H1 (cell line): Measurements from ENCODE around the gene RCAN3. TPM values are rescaled to one million over a fixed set of nuclear protein-coding genes. Genes with fewer than 3 reads are reported as not detected.

Source experiments
- BACH1 ChIP-seq: IDR thresholded peaks from 2 replicates; pipeline ENCODE4 v1.6.1; 2012; ENCODE audit warnings: low read length, improper control_type of control experiment
- BCL11A ChIP-seq, 2 experiments: IDR thresholded peaks; one replicate each; pipeline ENCODE4 v1.6.1; 2011; ENCODE audit warnings: low read depth in 2 of 2, low read length in 2 of 2, mild to moderate bottlenecking in 2 of 2
- CTBP2 ChIP-seq: IDR thresholded peaks from 2 replicates; pipeline ENCODE4 v1.7.0; 2011; ENCODE audit warnings: borderline replicate concordance, mild to moderate bottlenecking, moderate library complexity, mixed read lengths, low read length; ENCODE audit not compliant: insufficient read depth, insufficient read length
- EGR1 ChIP-seq: IDR thresholded peaks from 2 replicates; pipeline ENCODE4 v1.6.1; 2011; ENCODE audit warnings: low read depth, low read length, borderline replicate concordance
- KDM1A ChIP-seq: fragments of 200-600, 300-600 bp; sonication (generic); IDR thresholded peaks from 2 replicates; pipeline ENCODE4 v1.7.1; 2016; ENCODE audit warnings: mild to moderate bottlenecking, low read length, borderline replicate concordance
- POLR2A ChIP-seq, 2 experiments: IDR thresholded peaks; 1 replicate in 1 of 2; 2 replicates in 1 of 2; pipeline ENCODE4 v1.6.1; 2011; ENCODE audit warnings: low read depth in 2 of 2, low read length in 2 of 2, mild to moderate bottlenecking in 2 of 2; ENCODE audit errors: control extremely low read depth in 1 of 2
- RBBP5 ChIP-seq: IDR thresholded peaks from 2 replicates; pipeline ENCODE4 v1.7.1; 2012; ENCODE audit warnings: low read depth, mild to moderate bottlenecking, inconsistent platforms, low read length, moderate library complexity, borderline replicate concordance
- RNF2 ChIP-seq: fragments of 200-900, 300-1000 bp; sonication (generic); IDR thresholded peaks from 2 replicates; pipeline ENCODE4 v1.7.1; 2016; ENCODE audit warnings: borderline replicate concordance, low read depth, mild to moderate bottlenecking, antibody characterized with exemption, low read length; ENCODE audit not compliant: poor library complexity, severe bottlenecking; ENCODE audit errors: missing control alignments
- polyA plus RNA-seq, 7 experiments: library from polyadenylated mRNA; depleted of rRNA in 3 of 7; stranded (reverse) in 5 of 7; unstranded in 2 of 7; fragments of >200 nt in 5 of 7; fragments of 200-250 nt in 2 of 7; gene quantifications; 1 replicate in 5 of 7; 2 replicates in 1 of 7; 4 replicates in 1 of 7; pipeline versions ENCODE4 v1.2.1 to v1.2.3, GENCODE V29; 2011 to 2013; ENCODE audit warnings: missing spikeins in 2 of 7, mixed read lengths in 2 of 7
- total RNA-seq: library from RNA; stranded (reverse); fragmentation: NEBNext Ultra II Directional; extraction: Animal tissue kit (Norgen Biotek cat#: 25700); gene quantifications from 2 replicates; pipeline ENCODE4 v1.2.1, GENCODE V29; 2021
- TF ChIP-seq, protein P1 (sequence below), 3 experiments: IDR thresholded peaks; 1 replicate in 2 of 3; 2 replicates in 1 of 3; pipeline versions ENCODE4 v1.5.1 to v1.6.1; 2011; ENCODE audit warnings: low read length in 3 of 3, mild to moderate bottlenecking in 3 of 3, inconsistent platforms in 2 of 3, low read depth in 1 of 3, moderate library complexity in 1 of 3; ENCODE audit not compliant: insufficient read depth in 1 of 3; ENCODE audit errors: control extremely low read depth in 1 of 3

The RCAN3 gene
- total and polyA plus RNA-seq, 2 of the 8 experiments (the other 6 are each of a cell fraction or from before 2014, with no cell fraction given), result 5.6 to 16.6 TPM

DNA sequence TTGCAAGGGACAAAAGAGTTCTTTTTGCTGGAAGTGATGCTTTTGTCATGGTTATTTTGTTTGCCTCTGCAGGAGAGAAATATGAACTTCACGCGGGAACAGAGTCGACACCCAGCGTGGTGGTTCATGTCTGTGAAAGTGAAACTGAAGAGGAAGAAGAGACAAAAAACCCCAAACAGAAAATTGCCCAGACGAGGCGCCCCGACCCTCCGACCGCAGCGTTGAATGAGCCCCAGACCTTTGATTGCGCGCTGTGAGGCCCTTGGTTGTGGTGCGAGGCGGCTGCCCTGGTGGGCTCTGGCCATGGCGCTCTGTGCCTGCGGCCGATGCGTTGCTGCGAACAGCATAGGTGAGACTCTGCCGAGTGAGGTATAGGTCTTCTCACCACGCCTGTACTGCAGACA lies 32.4 kb downstream of the RCAN3 start (continued):
- TF ChIP-seq RBBP5, result no peak
- TF ChIP-seq BACH1, result no peak
- no peak for TF ChIP-seq CTBP2
- TF ChIP-seq, protein P1, sequence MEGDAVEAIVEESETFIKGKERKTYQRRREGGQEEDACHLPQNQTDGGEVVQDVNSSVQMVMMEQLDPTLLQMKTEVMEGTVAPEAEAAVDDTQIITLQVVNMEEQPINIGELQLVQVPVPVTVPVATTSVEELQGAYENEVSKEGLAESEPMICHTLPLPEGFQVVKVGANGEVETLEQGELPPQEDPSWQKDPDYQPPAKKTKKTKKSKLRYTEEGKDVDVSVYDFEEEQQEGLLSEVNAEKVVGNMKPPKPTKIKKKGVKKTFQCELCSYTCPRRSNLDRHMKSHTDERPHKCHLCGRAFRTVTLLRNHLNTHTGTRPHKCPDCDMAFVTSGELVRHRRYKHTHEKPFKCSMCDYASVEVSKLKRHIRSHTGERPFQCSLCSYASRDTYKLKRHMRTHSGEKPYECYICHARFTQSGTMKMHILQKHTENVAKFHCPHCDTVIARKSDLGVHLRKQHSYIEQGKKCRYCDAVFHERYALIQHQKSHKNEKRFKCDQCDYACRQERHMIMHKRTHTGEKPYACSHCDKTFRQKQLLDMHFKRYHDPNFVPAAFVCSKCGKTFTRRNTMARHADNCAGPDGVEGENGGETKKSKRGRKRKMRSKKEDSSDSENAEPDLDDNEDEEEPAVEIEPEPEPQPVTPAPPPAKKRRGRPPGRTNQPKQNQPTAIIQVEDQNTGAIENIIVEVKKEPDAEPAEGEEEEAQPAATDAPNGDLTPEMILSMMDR (IDR thresholded peaks at IDR 0.05; ENCODE audit: control extremely low read depth in 1 of 3, insufficient read depth in 1 of 3, low read depth in 1 of 3, low read length in 3 of 3), result no peak
- no peak for TF ChIP-seq KDM1A
- no peak for TF ChIP-seq POLR2A (IDR thresholded peaks at IDR 0.05; ENCODE audit: control extremely low read depth in 1 of 2, low read depth in 2 of 2, low read length in 2 of 2)
- no peak for TF ChIP-seq RNF2
- TF ChIP-seq BCL11A (IDR thresholded peaks at IDR 0.05; ENCODE audit: low read depth in 2 of 2, low read length in 2 of 2), result no peak
- TF ChIP-seq EGR1, result no peak
